Ishikawa (cell line): ENCODE data around the gene EFNA5.

ENCODE experiments used
- CEBPB ChIP-seq: IDR thresholded peaks from 2 replicates; pipeline ENCODE4 v1.6.1; 2012
- CREB1 ChIP-seq: IDR thresholded peaks from 2 replicates; pipeline ENCODE4 v1.6.1; 2012; ENCODE audit warnings: low read depth
- EGR1 ChIP-seq: IDR thresholded peaks from 2 replicates; pipeline ENCODE4 v1.6.1; 2012
- EP300 ChIP-seq: IDR thresholded peaks from 2 replicates; pipeline ENCODE4 v1.6.1; 2012; ENCODE audit warnings: borderline replicate concordance
- FOXM1 ChIP-seq: IDR thresholded peaks from 2 replicates; pipeline ENCODE4 v1.6.1; 2012; ENCODE audit warnings: low read depth, borderline replicate concordance
- NFIC ChIP-seq: IDR thresholded peaks from 2 replicates; pipeline ENCODE4 v1.6.1; 2012
- RAD21 ChIP-seq: IDR thresholded peaks from 2 replicates; pipeline ENCODE4 v1.6.1; 2012; ENCODE audit warnings: low read depth
- TAF1 ChIP-seq: IDR thresholded peaks from 2 replicates; pipeline ENCODE4 v1.6.1; 2012; ENCODE audit warnings: low read depth, mild to moderate bottlenecking
- TCF12 ChIP-seq: IDR thresholded peaks from 2 replicates; pipeline ENCODE4 v1.6.1; 2012; ENCODE audit warnings: low read depth
- TEAD4 ChIP-seq: IDR thresholded peaks from 2 replicates; pipeline ENCODE4 v1.6.1; 2012
- YY1 ChIP-seq: IDR thresholded peaks from 2 replicates; pipeline ENCODE4 v1.6.1; 2012; ENCODE audit warnings: low read depth
- ZBTB7A ChIP-seq: IDR thresholded peaks from 2 replicates; pipeline ENCODE4 v1.6.1; 2012; ENCODE audit warnings: low read depth
- TF ChIP-seq, protein P1 (sequence below): IDR thresholded peaks from 2 replicates; pipeline ENCODE4 v1.6.1; 2012; ENCODE audit warnings: low read depth, mild to moderate bottlenecking
- TF ChIP-seq, protein P2 (sequence below): IDR thresholded peaks from 2 replicates; pipeline ENCODE4 v1.6.1; 2012
- TF ChIP-seq, protein P3 (sequence below): IDR thresholded peaks from 2 replicates; pipeline ENCODE4 v1.6.1; 2012

EFNA5 gene

DNA sequence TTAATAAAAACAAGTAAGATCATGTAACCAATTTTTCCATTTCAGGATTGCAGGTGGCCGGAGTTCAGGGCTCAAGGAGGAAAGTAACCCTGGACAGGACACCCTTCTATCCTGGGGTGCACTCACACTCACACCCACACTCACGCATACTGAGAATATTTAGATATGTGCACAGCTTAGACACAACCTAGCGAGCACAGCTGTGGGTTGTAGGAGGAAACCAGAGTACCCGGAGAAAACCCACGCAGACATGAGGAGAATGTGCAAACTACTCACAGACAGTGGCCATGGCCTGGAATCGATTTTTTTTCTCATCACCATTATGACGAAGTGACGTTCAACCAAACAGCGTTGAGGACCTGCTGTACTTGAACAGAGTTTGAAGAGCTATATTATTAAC, 4.5 kb upstream of the EFNA5 start:
- TF ChIP-seq ZBTB7A (no peak), EP300 (no peak), FOXM1 (no peak), YY1 (no peak), RAD21 (no peak), EGR1 (no peak)
- TF ChIP-seq, protein P1, sequence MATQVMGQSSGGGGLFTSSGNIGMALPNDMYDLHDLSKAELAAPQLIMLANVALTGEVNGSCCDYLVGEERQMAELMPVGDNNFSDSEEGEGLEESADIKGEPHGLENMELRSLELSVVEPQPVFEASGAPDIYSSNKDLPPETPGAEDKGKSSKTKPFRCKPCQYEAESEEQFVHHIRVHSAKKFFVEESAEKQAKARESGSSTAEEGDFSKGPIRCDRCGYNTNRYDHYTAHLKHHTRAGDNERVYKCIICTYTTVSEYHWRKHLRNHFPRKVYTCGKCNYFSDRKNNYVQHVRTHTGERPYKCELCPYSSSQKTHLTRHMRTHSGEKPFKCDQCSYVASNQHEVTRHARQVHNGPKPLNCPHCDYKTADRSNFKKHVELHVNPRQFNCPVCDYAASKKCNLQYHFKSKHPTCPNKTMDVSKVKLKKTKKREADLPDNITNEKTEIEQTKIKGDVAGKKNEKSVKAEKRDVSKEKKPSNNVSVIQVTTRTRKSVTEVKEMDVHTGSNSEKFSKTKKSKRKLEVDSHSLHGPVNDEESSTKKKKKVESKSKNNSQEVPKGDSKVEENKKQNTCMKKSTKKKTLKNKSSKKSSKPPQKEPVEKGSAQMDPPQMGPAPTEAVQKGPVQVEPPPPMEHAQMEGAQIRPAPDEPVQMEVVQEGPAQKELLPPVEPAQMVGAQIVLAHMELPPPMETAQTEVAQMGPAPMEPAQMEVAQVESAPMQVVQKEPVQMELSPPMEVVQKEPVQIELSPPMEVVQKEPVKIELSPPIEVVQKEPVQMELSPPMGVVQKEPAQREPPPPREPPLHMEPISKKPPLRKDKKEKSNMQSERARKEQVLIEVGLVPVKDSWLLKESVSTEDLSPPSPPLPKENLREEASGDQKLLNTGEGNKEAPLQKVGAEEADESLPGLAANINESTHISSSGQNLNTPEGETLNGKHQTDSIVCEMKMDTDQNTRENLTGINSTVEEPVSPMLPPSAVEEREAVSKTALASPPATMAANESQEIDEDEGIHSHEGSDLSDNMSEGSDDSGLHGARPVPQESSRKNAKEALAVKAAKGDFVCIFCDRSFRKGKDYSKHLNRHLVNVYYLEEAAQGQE = no peak

DNA sequence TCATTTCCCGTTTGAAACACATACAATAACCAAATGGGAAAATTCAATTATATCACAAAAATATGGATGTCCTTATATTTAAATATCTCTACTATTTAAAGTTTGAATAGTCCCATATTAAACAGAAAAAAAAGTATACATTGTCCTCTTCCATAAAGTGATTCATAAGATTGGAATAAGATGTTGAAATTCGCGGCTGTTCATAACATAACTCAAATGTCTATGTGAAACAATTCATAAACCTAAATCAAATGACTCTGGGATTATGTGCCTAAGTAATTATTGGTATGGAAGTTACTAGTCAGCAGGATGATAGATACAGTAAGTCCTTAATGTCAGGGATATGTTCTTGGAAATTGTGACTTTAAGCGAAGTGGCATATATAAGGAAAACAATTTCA, 3.9 kb upstream of the EFNA5 start:
- TF ChIP-seq NFIC = no peak
- no peak for TF ChIP-seq EP300
- no peak for TF ChIP-seq TCF12
- TF ChIP-seq TAF1 = no peak
- TF ChIP-seq, protein P1 = no peak
- no peak for TF ChIP-seq FOXM1
- no peak for TF ChIP-seq TEAD4
- no peak for TF ChIP-seq ZBTB7A
- TF ChIP-seq, protein P2, sequence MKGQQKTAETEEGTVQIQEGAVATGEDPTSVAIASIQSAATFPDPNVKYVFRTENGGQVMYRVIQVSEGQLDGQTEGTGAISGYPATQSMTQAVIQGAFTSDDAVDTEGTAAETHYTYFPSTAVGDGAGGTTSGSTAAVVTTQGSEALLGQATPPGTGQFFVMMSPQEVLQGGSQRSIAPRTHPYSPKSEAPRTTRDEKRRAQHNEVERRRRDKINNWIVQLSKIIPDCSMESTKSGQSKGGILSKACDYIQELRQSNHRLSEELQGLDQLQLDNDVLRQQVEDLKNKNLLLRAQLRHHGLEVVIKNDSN = no peak
- TF ChIP-seq, protein P3, sequence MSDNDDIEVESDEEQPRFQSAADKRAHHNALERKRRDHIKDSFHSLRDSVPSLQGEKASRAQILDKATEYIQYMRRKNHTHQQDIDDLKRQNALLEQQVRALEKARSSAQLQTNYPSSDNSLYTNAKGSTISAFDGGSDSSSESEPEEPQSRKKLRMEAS = no peak
- no peak for TF ChIP-seq EGR1
- TF ChIP-seq CREB1 = no peak
- no peak for TF ChIP-seq RAD21

DNA sequence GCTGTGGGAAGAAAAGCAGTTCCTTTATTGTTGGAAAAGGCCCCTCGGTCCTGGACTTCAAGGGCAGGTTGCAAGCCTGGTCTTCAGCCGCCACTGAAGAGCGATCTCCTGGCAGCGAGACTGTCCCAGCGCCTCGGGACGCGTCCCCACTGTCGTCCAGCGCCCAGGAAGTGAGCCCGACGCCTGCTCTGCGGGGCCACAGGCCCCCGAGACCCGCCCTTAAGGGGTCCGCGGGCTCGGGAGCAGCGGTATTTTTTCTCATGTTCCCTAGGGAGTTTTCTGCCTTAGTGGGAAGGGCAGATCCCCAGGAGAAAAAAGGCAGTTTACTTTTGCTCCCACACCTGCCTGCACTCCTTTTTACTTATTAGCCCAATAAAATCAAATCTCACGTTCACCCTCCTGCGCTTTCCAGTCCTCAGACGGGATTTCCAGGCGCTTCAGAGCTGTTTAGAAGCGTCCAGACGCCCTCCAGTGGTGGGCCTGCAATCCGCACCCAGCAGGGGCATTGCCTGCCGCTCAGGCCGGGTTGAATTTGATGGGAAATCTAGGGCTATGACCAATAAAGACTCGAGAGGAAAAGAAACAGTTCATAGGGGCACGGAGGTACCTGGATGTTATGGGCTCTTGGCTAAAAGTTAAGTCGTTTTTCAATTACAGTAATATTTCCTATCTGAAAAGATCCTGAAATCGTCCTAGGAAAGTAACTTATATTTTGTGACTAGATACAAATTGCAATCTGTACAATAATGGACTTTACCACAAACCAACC, 2.8 kb upstream of the EFNA5 start:
- TF ChIP-seq TCF12 = peak; percentile 23; the same call in 1 of the 2 replicates
- TF ChIP-seq, protein P2 = no peak
- TF ChIP-seq TEAD4 = no peak
- peak; percentile 97 for TF ChIP-seq RAD21
- TF ChIP-seq NFIC = no peak
- TF ChIP-seq FOXM1 = no peak
- TF ChIP-seq CEBPB = no peak
- no peak for TF ChIP-seq YY1
- TF ChIP-seq TAF1 = no peak
- peak; percentile 43; the same call in 1 of the 2 replicates for TF ChIP-seq ZBTB7A
- TF ChIP-seq, protein P3 = no peak
- no peak for TF ChIP-seq EGR1
- no peak for TF ChIP-seq CREB1
- TF ChIP-seq, protein P1 = no peak
- no peak for TF ChIP-seq EP300

DNA sequence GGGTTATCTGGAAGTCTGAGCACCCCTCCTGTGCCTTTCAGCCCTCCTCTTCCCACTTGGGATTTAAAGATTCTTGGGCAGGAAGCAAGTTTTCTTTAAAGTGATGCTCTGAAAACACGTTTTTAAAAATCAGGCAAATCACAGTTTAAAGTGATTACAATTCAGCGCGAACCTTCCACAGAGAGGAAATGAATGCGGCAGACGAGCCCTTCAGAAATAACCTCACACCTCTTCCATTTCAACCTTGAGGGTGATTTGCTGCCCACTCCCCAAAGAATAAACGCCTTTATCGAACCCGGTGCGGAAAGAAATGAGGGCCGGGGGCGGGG, 2.3 kb upstream of the EFNA5 start:
- TF ChIP-seq TCF12 = no peak
- no peak for TF ChIP-seq EGR1
- no peak for TF ChIP-seq TAF1
- TF ChIP-seq TEAD4 = no peak
- no peak for TF ChIP-seq CREB1
- TF ChIP-seq NFIC = no peak
- TF ChIP-seq RAD21 = no peak
- TF ChIP-seq FOXM1 = no peak
- TF ChIP-seq, protein P3 = no peak
- TF ChIP-seq, protein P2 = no peak
- no peak for TF ChIP-seq YY1
- TF ChIP-seq EP300 = no peak
- TF ChIP-seq CEBPB = no peak
- TF ChIP-seq ZBTB7A = no peak
- TF ChIP-seq, protein P1 = no peak
